Renal cortical epithelial cell (primary cell): ENCODE data around the gene RBM10. TPM values are rescaled to one million over a fixed set of nuclear protein-coding genes. Genes with fewer than 3 reads are reported as not detected.
A peak's percentile ranks its signal among the peaks of the same experiment; 100 is the strongest.

ENCODE experiments used
- DNase-seq: peaks from one replicate; pipeline ENCODE4 v3.0.0-alpha.2; 2011; ENCODE audit warnings: low read depth
- total RNA-seq: library from RNA; depleted of rRNA; stranded (reverse); fragments of >200 nt; gene quantifications from 2 replicates; pipeline ENCODE4 v1.2.3, GENCODE V29; 2014

Gene RBM10
- total RNA-seq, 1 donor from 2014 or later, result 50.2 TPM

DNA sequence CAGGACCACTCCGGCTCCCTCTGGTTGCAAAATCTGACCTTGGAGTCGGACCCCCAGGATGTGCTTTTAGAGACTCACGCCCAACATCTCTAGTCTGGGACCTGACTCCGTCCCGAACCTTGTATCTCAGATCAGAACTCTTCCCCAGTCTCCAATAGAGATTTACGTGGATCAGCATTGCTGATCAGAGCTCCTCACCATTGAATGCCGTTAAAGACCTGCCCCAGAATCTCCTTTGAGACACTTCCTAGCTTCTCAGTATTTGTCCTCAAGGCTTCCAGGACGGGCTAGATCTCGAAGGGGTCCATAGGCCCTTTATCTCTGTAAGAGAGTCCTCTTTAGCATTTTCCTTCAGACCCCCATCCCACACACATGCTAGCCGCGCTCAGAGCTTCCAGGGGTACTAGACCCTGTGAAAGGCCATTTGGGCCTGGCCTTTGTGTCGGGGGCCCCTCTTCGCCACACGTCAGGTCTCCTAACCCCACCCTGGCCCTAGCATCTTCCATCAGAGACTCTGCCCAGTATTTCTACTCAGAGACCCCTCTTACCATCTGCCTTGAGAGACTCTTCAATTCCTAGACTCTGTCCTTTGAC, 49.3 kb downstream of the RBM10 start:
- no peak for DNase-seq

DNA sequence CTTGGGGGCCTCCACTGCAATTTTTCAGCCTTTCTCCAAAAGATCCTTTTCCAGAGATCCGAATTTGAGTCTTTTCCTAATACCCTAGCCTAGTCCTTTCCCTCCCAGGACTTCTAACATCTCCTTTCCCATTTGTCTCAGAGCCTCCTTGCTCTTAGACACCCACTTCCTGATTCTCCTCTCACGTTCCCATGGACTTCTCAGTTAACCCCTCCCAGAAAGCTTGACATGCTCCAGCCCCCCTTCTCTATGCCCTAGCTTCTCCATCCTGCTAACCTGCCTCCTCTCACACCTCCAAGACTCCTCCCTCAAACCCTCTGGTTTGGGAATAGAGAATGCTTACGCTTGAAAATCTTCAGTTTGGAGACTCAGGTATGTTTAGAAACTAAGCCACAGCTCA, 51.1 kb downstream of the RBM10 start:
- no peak for DNase-seq

DNA sequence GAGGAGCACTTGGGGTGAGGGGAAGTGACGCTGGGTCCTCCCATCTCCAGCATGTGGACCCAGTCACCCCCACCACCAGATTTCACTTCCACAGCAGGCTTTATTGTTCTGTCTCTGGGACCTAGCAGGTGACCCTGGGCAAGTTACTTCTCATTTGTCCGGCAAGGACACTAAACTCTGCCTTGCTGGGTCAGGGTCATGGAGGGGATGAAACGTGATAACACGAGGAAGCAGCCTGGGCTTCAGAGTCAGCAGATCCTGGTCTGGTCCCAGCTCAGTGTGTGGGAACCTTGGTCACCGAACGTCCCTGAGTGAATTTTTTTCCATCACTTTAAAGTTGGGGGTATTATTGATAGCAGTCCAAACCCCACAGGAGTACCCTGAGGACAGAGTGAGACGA, 52.5 kb downstream of the RBM10 start:
- DNase-seq, result no peak

DNA sequence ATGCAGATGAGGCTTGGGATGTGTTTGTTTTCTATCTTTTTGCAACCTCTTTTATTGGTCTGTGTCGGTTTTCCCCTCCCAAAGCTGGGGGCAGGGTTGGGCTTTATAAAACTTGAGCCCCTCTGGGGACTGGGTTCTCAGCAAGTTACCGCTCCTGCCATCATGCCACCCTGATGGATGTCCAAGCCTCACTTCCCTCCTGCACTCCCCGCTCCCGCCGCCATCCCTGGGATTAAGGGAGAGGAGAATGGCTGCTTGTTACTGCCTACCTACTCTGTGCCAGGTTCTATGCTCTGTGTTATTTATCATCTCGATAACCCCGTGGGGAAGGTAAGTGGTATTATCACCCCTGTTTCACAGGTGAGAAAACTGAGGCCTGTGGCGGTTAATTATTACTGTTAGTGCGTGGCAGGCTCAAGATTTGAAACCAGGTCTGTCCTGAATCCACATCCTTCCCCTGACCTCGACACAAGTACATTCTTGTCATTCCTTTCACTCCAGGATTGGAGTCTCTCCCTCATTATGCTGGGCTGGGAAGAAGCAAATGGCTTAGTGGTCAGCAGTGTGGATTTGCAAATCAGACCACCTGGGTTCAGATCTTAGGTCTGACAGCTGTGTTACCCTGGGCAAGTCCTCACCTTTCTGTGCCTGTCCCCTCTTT, 53.1 kb downstream of the RBM10 start:
- DNase-seq, result peak; percentile 56

DNA sequence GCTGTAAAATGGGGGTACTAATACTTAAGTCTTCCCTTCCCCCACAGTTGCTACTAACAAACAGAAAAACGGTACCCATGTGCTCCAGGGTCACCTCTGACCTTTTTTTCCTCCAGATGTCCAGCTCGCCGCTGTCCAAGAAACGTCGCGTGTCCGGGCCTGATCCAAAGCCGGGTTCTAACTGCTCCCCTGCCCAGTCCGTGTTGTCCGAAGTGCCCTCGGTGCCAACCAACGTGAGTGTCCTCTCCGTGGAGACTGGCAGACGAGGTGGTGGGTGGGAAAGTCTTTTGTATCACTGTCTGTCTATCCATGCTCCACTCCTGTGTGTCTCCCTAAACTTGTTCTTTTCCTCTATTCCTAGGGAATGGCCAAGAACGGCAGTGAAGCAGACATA, 53.7 kb downstream of the RBM10 start:
- no peak for DNase-seq

DNA sequence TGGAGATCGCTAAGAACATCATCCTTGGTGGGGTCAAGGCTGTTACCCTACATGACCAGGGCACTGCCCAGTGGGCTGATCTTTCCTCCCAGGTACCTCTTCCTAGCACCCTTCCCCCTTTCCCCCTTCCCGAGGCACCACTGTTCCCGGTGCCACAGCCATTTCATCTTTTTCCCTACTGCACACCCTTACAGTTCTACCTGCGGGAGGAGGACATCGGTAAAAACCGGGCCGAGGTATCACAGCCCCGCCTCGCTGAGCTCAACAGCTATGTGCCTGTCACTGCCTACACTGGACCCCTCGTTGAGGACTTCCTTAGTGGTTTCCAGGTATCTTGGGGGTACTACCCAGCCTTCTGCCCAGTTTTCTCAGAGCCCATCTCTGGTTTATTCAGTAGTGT, 54.3 kb downstream of the RBM10 start:
- no peak for DNase-seq

DNA sequence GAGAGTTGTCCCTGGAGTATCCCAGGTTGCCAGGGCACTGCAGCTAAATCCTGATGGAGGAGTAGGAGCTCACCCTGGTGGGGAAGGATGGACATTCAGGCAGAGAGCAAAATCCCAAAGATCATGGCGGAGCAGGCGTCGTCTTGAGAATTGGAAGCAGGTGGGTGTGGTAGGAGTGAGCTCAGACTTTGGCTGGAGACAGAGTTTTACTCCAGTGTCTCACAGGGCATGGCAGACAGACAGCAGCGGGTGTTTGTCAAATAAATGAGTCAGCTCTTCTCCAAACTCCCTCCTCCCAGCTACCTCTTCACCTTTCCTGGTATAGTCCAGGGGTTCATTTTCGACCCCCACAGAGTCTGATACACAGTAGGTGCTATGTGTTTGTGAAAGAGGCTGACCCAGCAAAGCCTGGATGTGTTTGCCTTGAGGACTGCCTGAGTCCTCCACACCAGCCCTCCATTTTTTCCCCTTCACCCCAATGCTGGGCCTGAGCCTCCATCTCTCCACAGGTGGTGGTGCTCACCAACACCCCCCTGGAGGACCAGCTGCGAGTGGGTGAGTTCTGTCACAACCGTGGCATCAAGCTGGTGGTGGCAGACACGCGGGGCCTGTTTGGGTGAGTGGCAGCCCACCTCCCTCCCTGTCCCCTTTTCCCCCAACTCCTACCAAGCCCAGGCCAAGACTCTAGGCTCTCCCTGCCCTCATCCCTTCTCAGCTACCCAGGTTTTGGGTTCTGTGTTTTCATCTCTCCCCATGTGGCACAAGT, 55.5 kb downstream of the RBM10 start:
- no peak for DNase-seq

DNA sequence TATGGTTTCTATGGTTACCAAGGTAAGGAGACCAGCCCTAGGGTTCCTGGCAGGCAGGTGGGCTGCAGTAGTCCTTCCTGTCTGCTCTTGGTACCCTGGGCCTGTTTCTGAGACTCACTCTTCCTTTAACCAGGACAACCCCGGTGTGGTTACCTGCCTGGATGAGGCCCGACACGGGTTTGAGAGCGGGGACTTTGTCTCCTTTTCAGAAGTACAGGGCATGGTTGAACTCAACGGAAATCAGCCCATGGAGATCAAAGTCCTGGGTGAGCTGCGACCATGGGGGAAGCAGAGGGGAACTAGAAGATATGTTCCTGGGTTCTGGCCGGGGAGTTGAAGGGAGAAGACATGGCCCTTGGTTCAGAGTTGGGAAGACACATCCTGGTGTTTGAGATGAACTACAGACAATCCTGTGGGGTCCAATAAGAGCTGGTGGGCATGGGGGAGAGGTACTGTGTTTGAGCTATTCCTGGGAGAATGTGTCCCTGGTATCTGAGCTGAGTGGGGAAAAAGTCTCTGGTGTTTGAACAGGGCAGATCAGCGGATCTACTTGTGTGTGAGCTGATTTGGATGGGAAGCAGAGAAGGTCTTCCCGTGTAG, 56.4 kb downstream of the RBM10 start:
- no peak for DNase-seq

DNA sequence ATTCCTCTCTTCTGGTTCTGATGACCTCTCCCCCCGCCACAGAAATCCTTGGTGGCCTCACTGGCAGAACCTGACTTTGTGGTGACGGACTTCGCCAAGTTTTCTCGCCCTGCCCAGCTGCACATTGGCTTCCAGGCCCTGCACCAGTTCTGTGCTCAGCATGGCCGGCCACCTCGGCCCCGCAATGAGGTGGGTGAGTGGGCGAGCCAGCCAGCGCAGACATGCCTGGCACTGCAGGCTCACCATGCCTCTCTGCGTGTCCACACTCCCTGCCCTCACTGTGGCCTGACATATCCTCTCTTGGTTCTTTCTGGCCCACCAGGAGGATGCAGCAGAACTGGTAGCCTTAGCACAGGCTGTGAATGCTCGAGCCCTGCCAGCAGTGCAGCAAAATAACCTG, 57.3 kb downstream of the RBM10 start:
- DNase-seq, result no peak

DNA sequence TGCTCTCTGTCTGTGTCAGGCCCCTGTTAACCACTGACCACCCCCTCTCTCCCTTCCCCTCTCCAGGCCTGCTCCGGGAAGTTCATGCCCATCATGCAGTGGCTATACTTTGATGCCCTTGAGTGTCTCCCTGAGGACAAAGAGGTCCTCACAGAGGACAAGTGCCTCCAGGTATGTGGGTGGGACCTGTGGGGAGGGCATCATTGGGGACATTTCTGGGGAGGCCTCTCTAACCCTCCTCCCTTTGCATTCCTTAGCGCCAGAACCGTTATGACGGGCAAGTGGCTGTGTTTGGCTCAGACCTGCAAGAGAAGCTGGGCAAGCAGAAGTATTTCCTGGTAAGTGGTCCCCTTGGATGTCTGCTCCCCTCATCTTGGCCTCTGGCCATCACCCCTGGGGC, 57.9 kb downstream of the RBM10 start:
- DNase-seq, result no peak

DNA sequence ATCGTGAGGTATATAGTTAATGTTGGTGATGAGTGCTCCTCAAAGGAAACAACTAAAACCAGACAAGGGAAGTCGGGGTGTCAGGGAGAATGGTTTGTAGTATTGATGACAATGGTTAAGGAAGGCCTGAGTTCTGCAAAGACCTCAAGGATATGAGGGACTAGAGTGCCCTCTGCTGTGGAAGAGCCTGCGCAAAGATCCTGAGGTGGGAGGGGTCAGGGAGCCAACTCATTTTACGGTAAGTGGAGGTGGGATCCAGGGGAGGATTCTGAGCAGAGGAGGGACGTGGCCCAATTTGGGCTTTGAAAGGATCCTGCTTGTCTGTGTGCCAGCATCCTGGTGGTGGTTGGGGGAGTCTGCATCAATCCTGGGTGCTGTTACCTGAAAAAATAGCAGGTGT, 59.9 kb downstream of the RBM10 start:
- no peak for DNase-seq

DNA sequence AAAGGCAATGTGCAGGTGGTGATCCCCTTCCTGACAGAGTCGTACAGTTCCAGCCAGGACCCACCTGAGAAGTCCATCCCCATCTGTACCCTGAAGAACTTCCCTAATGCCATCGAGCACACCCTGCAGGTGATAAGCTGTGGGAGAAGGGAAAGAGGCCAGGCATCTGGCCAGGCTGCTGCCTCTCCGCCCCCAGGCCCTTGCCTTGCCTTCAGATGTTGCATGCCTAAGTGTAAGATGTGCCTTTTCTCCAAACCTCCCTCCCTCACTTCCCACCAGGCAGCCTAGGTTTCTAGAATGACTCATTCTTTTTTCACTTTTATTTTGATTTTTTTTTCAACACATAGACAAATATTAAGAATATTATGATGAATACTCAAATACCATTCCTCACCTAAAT, 61.3 kb downstream of the RBM10 start:
- no peak for DNase-seq

DNA sequence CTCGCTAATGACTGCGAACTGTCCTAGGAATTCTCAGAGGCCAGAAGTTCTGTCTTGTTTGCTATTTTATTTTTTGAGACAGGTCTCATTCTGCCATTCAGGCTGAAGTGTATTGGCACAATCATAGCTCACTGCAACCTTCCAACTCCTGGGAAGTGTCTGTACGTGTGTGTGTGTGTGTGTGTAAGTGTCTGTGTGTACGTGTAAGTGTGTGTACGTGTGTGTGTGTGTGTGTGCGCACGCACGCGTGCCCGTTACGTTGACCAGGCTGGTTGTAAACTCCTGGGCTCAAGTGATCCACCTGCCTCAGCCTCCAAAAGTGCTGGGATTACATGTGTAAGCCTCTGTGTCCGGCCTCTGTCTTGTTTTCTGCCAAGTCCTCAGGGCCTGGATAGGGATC, 63.1 kb downstream of the RBM10 start:
- DNase-seq, result no peak

DNA sequence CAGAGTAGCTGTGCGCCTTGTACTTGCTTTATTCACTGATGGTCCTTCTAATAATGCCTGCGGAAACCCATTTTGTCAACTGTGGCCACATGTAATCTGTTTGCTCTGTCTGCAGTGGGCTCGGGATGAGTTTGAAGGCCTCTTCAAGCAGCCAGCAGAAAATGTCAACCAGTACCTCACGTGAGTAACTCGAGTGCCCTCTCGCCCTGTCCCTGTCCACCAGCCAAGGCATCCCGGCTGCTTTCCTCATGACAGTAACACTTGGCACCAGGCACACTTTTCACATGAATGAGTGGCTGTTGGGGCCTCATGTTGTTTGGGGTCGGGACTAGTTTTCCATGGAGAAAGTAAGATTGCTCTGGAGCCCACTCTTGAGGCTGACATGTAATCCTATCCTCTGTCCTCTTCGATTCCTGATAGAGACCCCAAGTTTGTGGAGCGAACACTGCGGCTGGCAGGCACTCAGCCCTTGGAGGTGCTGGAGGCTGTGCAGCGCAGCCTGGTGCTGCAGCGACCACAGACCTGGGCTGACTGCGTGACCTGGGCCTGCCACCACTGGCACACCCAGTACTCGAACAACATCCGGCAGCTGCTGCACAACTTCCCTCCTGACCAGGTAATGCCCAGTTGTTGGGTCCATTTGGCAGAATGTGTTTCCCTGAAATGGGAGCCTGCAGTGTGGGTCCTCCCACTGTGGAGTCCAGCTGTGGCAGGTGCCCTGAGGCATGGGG, 64.7 kb downstream of the RBM10 start:
- no peak for DNase-seq

DNA sequence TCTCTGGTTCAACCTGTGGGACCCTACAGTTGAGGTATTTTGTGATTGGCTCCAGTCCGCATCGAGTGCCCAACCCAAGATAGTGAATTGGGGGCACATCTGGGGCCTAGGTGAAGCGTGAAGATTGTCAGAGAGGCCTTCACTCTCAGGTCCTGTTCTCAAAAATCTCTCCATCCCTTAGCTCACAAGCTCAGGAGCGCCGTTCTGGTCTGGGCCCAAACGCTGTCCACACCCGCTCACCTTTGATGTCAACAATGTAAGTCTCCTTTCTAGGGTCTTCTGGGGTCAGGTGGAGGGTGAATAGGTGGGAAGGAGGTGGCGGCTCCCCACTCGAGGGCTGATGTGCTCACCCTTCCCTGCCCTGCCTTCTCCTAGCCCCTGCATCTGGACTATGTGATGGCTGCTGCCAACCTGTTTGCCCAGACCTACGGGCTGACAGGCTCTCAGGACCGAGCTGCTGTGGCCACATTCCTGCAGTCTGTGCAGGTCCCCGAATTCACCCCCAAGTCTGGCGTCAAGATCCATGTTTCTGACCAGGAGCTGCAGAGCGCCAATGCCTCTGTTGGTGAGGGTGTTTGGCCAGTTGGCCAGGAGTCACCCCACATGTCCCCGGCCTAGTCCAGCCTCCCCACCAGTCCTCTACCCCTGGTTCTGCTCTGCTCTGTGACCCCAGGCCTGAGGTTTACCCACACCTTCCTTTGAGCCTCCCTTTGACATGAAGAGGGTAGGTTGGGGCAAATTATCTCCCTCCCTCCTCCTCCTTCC, 65.8 kb downstream of the RBM10 start:
- no peak for DNase-seq

DNA sequence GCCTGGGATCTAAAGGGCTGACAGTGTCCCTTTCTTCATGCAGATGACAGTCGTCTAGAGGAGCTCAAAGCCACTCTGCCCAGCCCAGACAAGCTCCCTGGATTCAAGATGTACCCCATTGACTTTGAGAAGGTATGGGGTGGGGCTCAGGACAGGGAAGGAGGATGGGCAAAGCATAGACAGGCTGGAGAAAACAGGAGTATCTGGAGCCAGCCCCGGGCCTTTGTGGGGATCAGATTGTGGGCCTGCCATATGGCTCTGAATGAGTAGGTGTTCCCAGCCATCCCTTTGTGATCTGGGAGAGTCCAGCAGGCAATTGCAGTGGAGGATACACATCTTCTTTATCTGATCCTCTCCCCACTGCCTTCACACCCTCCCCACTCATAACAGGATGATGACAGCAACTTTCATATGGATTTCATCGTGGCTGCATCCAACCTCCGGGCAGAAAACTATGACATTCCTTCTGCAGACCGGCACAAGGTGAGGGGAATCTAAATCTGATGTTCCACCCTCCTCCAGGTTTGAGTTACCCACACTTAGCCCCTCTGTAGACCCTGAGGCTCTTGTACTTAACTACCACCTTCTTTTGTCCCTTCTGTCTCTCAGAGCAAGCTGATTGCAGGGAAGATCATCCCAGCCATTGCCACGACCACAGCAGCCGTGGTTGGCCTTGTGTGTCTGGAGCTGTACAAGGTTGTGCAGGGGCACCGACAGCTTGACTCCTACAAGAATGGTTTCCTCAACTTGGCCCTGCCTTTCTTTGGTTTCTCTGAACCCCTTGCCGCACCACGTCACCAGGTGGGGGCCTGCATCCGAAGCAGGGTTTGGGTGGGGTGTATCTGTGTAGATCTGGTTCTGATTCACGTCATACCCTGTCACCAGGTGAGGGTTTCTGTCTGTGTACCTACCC, 67.6 kb downstream of the RBM10 start:
- no peak for DNase-seq

DNA sequence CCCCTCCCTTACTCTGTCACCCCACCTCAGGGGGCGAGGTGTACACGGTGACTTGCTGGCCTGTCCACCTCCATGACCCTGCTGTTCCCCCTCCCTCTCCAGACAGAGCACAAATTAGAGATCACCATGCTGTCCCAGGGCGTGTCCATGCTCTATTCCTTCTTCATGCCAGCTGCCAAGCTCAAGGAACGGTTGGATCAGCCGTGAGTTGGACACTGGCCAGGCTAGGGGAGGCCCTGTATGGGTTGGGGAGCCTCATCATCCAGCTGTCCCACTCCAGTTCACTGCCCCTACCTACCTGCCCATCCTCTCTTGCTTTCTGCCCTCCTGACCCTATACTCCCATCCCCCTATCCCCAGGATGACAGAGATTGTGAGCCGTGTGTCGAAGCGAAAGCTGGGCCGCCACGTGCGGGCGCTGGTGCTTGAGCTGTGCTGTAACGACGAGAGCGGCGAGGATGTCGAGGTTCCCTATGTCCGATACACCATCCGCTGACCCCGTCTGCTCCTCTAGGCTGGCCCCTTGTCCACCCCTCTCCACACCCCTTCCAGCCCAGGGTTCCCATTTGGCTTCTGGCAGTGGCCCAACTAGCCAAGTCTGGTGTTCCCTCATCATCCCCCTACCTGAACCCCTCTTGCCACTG, 69.5 kb downstream of the RBM10 start:
- DNase-seq, result no peak

DNA sequence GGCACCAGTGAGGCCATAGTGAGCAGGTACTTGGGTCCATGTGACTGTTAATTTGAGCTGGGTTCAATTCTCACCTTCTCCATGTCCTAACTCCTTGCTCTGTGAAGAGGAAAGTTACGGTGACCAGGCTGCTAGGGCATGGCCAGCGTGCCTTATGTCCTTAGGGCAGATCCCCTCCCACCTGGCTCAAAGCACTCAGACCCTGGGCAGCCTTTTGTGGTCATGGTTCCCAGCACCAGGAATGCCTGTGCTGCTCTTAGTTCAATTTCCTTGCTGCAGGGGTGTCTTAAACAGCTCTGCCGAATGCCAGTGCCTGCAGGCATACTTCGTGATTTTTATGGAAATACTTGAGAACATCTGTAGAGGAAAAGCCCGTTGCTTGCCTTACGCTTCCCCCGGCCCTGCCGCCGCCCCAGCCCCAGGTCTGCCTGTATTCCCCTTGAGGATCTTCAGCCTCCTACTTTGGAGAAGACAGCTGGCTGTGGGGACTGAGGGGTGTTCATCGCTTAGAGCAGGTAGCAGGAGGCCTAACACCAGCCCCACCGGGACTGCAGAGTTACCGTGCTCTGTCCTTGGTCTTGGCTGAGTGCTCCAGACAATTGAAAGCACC, 70.4 kb downstream of the RBM10 start:
- peak; percentile 48 for DNase-seq

DNA sequence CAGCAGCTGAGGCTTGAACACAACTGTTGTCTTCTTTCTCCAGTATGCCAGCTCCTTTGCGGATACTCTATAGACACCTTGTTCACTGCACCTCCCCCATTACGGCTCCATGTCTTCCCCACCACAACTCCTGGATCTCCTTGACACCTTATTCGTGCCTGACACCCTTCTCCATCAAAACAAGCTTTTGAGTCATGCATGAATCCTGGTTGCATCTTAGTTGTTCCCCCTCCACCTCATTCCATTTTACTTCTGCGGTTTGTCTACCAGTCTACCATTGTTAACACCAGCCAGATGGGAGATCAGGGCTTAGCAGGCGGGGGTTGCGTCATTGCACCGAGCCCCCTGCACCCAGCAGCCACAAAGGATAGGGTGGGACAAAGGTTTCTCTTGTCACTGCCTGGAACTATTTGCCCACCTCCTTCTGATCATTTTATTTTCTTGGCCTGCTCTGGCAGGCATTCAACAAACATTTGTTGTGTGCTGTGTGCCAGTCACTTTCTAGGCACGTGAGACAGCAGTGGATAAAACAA, 71.4 kb downstream of the RBM10 start:
- DNase-seq, result no peak
